Large intestine (tissue), 3 donors: ENCODE data around the gene ZBTB38. TPM values are rescaled to one million over a fixed set of nuclear protein-coding genes. Genes with fewer than 3 reads are reported as not detected.

Experiments
- DNase-seq, 2 donors: peaks; one replicate each; pipeline versions ENCODE4 v3.0.0 to v3.0.0-alpha.2; 2013
- H3K27ac ChIP-seq: one replicate; pipeline ENCODE4 v1.5.1; 2013; ENCODE audit warnings: low read length
- H3K27me3 ChIP-seq: 2 replicates; pipeline ENCODE4 v1.6.1; 2013; ENCODE audit warnings: low read length; ENCODE audit not compliant: control insufficient read depth, insufficient read depth
- H3K36me3 ChIP-seq: 2 replicates; pipeline ENCODE4 v1.6.1; 2013; ENCODE audit warnings: low read length; ENCODE audit not compliant: control insufficient read depth, insufficient read depth
- H3K4me1 ChIP-seq: one replicate; pipeline ENCODE4 v1.6.1; 2013; ENCODE audit warnings: low read length; ENCODE audit not compliant: control insufficient read depth, insufficient read depth
- H3K4me3 ChIP-seq: one replicate; pipeline ENCODE4 v1.5.1; 2013; ENCODE audit warnings: low read length
- H3K9me3 ChIP-seq: one replicate; pipeline ENCODE4 v1.6.1; 2013; ENCODE audit warnings: mild to moderate bottlenecking, low read depth, low read length, moderate library complexity; ENCODE audit not compliant: control insufficient read depth
- WGBS: methylation state at CpG from one replicate; pipeline ENCODE4 v1.1.5; 2013; ENCODE audit warnings: low lambda C conversion rate; ENCODE audit not compliant: insufficient coverage; 5-methylcytosine and 5-hydroxymethylcytosine counted together
- polyA plus RNA-seq: library from polyadenylated mRNA; unstranded; fragments of 120-200 nt; gene quantifications from one replicate; pipeline ENCODE4 v1.2.1, GENCODE V29; 2013

Gene ZBTB38
- polyA plus RNA-seq, 1 donor, result 147 TPM

GRCh38 chr3:141366285-141367037, 1.8 kb upstream of the ZBTB38 start:
- no peak overlapping the region for H3K4me3 ChIP-seq
- no peaks in the 10 kb centered on the region for H3K9me3 ChIP-seq
- H3K27me3 ChIP-seq, result no peaks in the 10 kb centered on the region
- no CpG with 5 or more reads among the region's 5 CpGs for WGBS
- peaks cover 19% of the 10 kb centered on the region for H3K36me3 ChIP-seq
- peak overlapping the region; percentile 90 for H3K27ac ChIP-seq
- H3K4me1 ChIP-seq, result peaks cover 33% of the 10 kb centered on the region
- DNase-seq, result peak in 1 of 2 donors; percentile 56

DNA sequence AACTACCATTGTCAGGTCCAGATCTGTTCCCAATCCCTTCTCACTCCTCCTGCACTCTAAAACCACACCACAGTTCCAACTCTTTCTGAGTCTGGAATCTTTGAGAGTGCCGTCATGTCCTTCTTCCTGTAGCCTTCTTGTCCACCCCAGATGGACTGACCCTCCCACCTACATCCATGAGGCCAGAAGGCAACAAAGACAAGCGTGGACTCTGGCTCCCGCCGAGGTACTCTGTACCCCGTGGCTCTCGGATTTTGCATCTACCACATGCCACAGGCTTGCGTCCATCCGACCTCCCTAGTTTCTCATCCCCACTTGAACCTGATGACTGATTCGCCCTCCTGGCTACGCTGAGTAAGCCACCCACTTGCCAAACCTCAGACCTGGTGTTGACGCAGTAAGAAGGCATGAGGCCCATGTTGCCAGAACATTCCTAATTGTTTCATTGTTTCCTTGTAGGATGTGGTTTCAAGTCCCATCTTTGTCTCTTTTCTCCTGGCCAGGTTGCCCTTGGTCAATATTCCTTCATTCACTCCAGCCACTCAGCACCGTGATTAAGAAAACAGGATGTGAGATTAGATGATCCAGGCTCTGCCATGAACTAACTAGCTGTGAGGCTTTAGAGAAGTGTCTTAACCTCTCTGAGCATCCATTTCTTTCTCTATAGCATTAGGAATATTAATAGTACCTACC, 1.1 kb upstream of the ZBTB38 start:
- Histone ChIP-seq H3K27me3 (no peaks in the 10 kb centered on the region), H3K4me3 (no peak overlapping the region), H3K9me3 (no peaks in the 10 kb centered on the region), H3K4me1 (peaks cover 33% of the 10 kb centered on the region), H3K36me3 (peaks cover 24% of the 10 kb centered on the region), H3K27ac (peak overlapping the region; percentile 90)
- no peak for DNase-seq
- WGBS, result no CpG with 5 or more reads among the region's 12 CpGs

DNA sequence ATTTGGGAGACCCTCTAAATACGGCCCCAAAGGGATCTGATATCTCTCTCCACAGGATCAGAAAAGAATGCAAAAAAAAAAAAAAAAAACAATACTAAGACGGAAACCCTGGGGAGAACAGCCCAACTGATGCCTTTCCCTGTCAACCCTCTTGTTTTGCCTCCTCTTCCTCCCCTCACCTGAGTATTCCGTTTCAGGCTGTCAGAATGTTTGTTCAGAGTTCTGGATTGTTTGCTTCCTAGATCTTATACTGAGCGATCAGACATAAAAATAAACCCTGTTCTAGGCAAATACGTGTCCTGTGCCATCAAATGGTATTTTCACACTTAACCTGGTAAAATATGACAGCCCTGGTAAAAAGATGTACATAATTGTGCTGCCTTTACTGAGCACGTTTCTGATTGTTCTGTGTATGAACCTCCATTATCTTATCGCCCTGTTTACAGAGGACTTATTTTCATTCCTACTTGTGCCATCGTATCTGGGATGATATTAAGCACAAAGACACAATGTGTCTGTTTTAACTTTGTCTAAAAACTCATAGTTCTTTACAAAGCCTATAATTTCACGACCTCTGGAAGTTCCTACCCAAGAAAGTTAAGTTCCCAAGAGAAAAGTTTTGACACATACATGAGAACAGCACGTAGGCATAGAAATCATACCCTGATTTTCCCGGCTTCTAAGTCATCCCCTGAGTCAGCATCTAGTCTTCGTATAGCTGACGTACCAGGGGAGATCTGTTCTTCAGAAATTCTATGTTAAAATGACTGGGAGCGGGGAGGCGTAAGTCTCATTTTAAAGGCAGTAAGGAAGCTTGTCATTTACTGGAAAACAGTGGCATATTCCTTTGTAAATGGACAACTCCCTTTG, 856 bp downstream of the ZBTB38 start:
- WGBS, result 36% methylated on average over 3 of the region's 15 CpGs
- peaks cover 33% of the 10 kb centered on the region for H3K4me1 ChIP-seq
- peaks cover 36% of the 10 kb centered on the region for H3K36me3 ChIP-seq
- H3K4me3 ChIP-seq, result no peak overlapping the region
- peak in 1 of 2 donors; percentile 32 for DNase-seq
- H3K9me3 ChIP-seq, result no peaks in the 10 kb centered on the region
- no peaks in the 10 kb centered on the region for H3K27me3 ChIP-seq
- peak overlapping the region; percentile 90 for H3K27ac ChIP-seq

DNA sequence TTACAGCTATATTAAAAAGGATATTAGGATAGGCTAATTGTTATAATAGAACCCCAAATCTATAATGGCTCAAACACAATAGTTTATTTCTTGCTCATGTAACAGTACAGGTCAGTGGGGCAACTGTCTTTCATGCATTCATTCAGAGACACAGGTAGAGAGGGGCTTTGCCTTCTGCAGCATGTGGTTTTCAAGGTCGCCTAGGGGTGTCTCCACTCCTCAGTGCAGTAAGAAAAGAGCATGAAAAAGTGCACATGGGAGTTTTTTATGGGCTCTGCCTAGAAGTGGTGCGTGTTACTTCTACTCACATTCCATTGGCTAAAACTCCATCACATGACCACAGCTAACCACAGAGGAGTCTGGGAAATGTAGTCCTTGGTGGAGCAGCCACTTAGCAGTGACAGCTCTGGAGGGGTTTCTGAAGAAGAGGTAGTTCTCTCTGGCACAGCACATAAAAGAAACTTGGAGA, 1.8 kb downstream of the ZBTB38 start:
- peaks cover 33% of the 10 kb centered on the region for H3K4me1 ChIP-seq
- peak; percentile 69 to 77 for DNase-seq

GRCh38 chr3:141371882-141372281, 3.6 kb downstream of the ZBTB38 start:
- Histone ChIP-seq H3K27me3 (no peaks in the 10 kb centered on the region), H3K27ac (no peak overlapping the region), H3K36me3 (peaks cover 57% of the 10 kb centered on the region), H3K9me3 (no peaks in the 10 kb centered on the region), H3K4me3 (no peak overlapping the region), H3K4me1 (peaks cover 22% of the 10 kb centered on the region)
- no peak for DNase-seq

More for the DNA sequence above, 1.8 kb downstream of the ZBTB38 start:
- Histone ChIP-seq H3K4me3 (no peak overlapping the region), H3K27ac (peak overlapping the region; percentile 90), H3K9me3 (no peaks in the 10 kb centered on the region), H3K27me3 (no peaks in the 10 kb centered on the region), H3K36me3 (peaks cover 41% of the 10 kb centered on the region)
- WGBS, result no CpG with 5 or more reads among the region's 2 CpGs

GRCh38 chr3:141372656-141373055, 4.4 kb downstream of the ZBTB38 start:
- H3K4me1 ChIP-seq, result peaks cover 15% of the 10 kb centered on the region
- H3K27me3 ChIP-seq, result no peaks in the 10 kb centered on the region
- H3K9me3 ChIP-seq, result no peaks in the 10 kb centered on the region
- H3K27ac ChIP-seq, result no peak overlapping the region
- no peak overlapping the region for H3K4me3 ChIP-seq
- H3K36me3 ChIP-seq, result peaks cover 57% of the 10 kb centered on the region
- DNase-seq, result no peak

DNA sequence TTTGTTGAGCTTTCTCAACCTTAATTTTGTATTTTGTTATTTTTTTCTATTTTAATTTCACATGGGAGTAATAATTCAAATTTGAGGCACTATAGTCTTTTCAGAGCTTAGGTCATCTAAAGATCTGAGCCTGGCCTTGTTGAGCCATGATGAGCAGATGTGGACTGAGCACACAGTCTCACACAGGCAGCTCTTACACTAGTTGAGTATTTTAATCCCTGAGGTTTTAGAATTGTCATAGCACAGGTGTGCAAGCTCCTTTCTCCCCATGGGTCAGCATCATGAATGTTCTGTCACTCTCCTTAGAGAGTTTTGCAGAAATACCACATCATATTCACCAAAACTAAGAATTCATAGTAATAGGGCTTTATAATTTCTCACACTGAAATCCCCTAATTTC, 4.9 kb downstream of the ZBTB38 start:
- Histone ChIP-seq H3K27me3 (no peaks in the 10 kb centered on the region), H3K4me3 (no peak overlapping the region), H3K9me3 (no peaks in the 10 kb centered on the region), H3K4me1 (peaks cover 9% of the 10 kb centered on the region), H3K36me3 (peaks cover 60% of the 10 kb centered on the region), H3K27ac (no peak overlapping the region)
- DNase-seq, result no peak

DNA sequence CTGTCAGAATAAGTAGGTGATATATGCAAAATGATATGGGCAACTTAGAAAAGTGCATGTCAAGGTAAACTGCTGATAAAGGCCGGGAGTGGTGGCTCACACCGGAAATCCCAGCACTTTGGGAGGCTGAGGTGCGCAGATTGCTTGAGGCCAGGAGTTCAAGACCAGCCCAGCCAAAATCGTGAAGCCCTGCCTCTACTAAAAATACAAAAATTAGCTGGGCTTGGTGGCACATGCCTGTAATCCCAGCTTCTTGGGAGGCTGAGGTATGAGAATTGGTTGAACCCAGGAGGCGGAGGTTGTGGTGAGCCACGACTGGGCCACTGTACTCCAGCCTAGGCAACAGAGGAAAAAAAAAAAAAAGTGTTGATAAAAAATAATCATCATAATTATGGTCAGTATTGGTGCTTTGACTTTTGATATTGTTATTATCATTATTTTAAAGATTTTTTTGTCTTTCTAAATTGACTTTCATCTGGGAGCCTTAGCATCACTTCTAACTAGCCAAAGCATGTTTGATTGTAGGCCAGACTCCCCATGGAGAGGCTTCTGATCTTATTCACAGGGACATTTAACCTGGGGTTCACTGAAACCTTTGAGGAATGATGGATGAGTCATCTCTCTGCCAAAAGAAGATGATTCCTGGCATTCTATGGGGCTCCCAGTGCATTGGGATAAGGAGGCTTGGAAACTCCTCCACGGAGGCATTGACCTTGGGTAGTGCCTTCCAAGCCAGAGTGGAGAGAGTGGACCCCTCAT, 5.6 kb downstream of the ZBTB38 start:
- Histone ChIP-seq H3K27ac (no peak overlapping the region), H3K9me3 (no peaks in the 10 kb centered on the region), H3K27me3 (no peaks in the 10 kb centered on the region), H3K4me1 (peaks cover 2% of the 10 kb centered on the region), H3K4me3 (no peak overlapping the region), H3K36me3 (peaks cover 65% of the 10 kb centered on the region)
- WGBS, result no CpG with 5 or more reads among the region's 7 CpGs
- DNase-seq, result no peak

- no peak for DNase-seq
- H3K36me3 ChIP-seq, result peaks cover 72% of the 10 kb centered on the region
- no peaks in the 10 kb centered on the region for H3K9me3 ChIP-seq
- no CpG with 5 or more reads among the region's 10 CpGs for WGBS
- no peak overlapping the region for H3K4me3 ChIP-seq
- no peak overlapping the region for H3K27ac ChIP-seq
- H3K4me1 ChIP-seq, result no peaks in the 10 kb centered on the region
- H3K27me3 ChIP-seq, result no peaks in the 10 kb centered on the region
These were observed 7.3 kb downstream of the ZBTB38 start for GRCh38 chr3:141375381-141376301.
